IPS DF 4.7 (cell line): ENCODE data around the gene GRB10.
"Not testable (repeated sequence)": the region's sequence is repeated elsewhere in the genome, so short reads cannot be mapped to it uniquely, and the experiment has no call there.

ENCODE experiments used
- DNase-seq: peaks from one replicate; pipeline ENCODE4 v3.0.0-alpha.2; 2013; ENCODE audit warnings: low spot score; ENCODE audit errors: extremely low read depth

The GRB10 gene

GRCh38 chr7:50556247-50556991 lies 226.3 kb downstream of the GRB10 start:
- DNase-seq, result no peak

GRCh38 chr7:50555594-50556140 lies 227.0 kb downstream of the GRB10 start:
- DNase-seq, result no peak

DNA sequence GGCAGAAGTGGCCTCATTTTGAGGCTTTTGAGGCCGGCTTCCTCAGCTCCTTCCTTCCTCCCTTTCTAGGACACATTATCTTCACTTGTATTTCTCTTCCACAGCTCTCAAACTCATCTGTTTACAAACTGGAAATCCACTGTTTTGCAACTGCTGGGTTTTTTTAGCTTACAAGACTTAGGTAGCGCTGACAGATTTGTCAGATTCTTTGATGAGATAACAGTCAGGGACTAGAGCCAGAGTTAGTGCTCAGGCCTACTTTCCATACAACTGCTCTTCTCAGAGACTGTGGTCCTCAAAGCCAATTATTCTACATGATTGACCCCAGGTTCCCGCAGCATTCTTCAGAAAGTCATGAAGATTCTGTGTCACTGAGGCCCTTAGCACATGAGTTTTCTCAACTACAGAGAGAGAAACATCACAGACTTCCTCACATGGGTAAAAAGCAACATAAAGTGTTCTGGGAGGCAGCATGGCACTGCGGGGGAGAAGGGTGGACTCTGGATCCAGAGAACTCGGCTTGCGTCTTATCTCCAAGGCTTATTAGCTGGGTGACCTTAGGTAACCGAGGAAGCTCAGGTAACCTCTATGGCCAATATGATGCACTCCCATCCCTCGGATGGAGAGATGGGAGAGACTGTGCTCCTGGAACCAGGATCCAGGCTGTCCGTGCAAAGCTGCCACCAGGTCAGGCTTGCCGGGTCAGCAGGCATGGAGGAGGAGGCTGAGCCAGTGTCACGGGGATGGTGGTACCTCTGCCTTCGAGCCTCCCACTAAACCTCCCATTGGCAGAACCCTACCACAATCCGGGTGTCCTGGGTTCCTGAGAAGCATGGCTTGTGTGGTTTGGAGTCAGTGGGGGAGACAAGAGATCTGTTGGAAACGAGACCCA lies 228.0 kb downstream of the GRB10 start:
- DNase-seq, result no peak

GRCh38 chr7:50553973-50554372 lies 228.7 kb downstream of the GRB10 start:
- DNase-seq, result no peak

DNA sequence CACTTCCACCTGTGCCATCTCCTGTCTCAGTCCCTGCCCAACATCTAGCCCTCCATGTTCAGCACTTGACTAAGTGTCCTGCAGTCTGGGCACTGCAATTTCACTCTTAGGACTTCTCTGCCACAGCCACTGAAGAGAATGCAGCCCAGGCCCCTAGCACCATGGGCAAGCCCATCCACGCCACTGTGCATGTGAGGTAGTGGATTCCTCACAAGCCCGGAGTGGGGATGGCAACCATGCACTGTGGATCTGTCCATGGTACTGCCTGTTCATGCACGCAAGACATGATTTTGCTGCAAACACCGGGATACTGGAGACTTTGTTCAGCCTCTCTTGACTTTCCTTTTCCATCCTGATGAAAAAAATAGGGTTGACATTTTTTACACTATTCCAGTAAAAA lies 229.8 kb downstream of the GRB10 start:
- DNase-seq, result no peak

DNA sequence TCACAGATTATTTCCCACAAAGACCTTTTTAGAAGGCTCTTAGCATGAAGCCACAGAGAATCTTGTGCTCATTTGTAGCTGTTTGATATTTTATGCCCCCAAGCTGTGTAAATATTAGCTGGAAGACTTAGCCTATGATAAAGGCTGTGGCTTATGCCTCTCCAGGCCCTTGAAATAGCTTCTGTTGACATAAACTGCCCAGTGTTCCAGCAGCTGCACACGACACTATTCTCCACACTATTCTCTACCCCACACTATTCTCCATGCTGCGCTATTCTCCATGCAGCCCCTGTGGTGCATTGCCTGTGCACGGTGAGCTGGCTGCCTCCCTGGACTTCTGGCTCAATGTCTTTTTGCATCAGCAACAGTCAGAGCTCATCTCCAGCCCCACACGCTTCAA lies 230.6 kb downstream of the GRB10 start:
- DNase-seq, result no peak

GRCh38 chr7:50545613-50546012 lies 237.1 kb downstream of the GRB10 start:
- not testable (repeated sequence) for DNase-seq

DNA sequence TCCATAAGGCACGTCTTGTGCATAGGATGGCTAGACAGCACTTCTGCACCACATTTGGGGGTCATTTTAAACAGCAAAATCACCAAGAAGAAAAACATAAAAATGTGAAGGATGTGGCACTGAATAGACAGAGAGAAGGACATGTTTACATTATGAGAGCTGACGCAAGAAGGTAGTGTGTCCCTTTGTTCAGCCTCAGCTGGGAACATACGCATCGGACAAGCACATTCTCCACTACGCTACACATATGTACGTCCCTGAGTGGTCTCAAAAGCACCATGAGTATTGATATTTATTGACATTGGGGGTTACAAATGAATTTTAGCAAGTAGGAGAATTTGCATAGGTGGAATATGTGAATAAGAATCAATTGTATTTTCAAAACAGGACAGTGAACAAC lies 237.7 kb downstream of the GRB10 start:
- DNase-seq, result no peak

- no peak for DNase-seq
Observed at GRCh38 chr7:50543776-50544442, 238.8 kb downstream of the GRB10 start.

DNA sequence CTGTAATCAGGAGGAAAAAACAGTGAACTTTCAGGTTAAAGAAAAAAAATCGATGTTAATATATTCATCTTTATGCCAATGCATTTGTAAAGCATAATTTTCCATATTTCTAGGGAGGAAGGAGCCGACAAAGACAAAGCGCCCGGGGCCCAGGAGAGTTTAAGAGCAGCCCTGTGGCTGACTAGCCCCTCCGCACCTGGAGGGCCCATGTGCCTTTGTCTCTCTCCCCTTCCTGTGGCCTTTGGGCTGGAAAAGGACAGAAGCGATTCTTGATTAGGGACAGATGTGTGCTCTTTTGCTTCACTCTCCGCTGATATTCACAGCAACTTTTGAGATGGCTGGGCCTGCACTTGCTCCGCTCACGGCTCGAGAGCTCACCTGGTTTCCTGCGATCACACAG lies 240.6 kb downstream of the GRB10 start:
- no peak for DNase-seq

DNA sequence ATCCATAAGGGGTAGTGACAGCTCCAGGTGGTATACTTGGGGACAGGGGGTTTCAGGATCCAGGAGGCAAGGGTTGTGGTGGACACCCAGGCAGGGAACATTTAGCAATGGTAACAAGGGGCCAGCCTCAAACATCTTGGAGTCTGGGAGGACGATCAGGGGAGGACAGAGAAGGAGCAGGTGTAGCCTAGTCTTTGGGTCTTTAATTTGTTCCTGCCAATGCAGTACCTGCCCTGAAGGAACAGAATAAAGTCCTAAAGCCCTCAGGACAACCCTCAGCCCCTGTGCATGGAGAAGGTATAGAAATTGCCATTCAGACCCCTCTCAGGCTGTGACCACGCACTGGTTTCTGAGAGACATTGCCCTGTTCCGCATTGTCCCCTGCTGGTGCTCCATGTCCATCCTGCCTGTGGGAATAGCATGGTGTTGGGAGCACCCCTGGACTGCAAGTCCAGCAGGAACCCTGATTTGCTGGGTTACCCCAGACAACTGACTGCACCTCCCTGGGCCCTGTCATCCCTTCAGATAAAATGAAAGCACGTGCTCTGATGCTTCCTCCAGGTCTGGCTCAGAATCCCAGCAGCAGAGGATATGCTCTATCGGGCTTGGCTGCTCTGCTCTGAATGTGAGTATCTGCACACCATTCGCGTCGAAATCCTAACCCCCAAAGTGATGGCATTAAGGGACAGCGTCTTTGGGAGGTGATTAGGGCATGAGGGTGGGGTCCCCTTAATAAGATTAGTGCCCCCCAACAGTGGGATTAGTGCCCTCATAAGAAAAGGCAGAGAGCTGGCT lies 241.7 kb downstream of the GRB10 start:
- no peak for DNase-seq
